ENCODE results near the gene HACD3. TPM values are rescaled to one million over a fixed set of nuclear protein-coding genes. Genes with fewer than 3 reads are reported as not detected.
A peak's percentile ranks its signal among the peaks of the same experiment; 100 is the strongest.
"Not testable (repeated sequence)": the region's sequence is repeated elsewhere in the genome, so short reads cannot be mapped to it uniquely, and the experiment has no call there.

HACD3 gene
- total RNA-seq, 1 experiment from 2014 or later = 140 TPM

DNA sequence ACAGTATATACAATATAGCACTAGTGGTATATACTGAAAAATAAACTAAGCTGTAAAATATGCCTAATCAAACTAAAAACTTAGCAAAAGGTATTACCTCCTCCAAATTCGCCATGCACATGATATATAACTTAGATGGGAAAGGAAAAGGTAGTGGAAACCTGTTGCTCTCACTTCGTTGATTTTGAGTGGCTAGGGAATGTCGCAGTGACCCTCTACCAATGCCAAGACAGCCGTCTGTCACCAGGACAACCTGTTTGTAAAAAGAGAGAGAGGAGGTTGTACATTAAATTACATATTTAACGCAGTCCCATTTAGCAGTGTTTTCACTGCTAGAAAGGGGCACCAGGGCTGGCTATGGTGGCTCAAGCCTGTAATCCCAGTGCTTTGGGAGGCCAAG lies 69.4 kb downstream of the HACD3 start:
- DNase-seq (ENCODE audit: low read depth) = no peak

DNA sequence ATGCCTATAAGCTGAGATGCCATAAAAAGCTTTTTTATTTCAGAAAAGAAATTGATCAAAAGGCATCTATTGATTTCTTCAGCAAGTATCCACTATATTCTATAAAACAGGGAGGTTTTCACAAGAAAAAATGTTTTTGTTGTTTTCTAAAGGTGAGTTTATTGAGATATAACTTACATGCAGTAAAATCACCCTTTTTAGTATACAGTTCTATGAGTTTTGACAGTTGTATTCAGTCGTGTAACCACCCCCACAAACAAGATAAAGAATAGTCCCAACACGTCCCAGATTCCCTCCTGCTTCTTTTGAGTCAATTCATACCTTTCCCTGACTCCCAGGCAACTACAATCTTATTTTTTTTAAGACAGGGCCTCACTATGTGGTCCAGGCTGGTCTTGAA lies 72.9 kb downstream of the HACD3 start:
- DNase-seq (ENCODE audit: low read depth) = no peak

DNA sequence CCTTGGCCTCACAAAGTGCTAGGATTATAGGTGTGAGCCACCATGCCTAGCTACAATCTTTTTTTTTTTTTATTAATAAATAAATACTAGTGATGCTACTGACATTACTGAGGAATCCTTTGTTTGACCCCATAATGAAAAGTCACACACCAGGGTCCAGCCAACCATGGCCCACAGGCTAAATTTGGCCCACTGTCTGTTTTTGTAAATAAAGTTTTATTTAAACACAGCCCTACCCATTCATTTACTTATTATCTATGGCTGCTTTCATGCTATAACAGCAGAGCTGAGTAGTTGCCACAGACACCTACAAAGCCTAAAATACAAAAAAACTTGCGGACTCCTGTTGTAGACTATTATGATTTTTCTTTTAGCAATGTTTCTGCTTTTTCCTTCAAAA lies 73.3 kb downstream of the HACD3 start:
- no peak for DNase-seq (ENCODE audit: low read depth)

DNA sequence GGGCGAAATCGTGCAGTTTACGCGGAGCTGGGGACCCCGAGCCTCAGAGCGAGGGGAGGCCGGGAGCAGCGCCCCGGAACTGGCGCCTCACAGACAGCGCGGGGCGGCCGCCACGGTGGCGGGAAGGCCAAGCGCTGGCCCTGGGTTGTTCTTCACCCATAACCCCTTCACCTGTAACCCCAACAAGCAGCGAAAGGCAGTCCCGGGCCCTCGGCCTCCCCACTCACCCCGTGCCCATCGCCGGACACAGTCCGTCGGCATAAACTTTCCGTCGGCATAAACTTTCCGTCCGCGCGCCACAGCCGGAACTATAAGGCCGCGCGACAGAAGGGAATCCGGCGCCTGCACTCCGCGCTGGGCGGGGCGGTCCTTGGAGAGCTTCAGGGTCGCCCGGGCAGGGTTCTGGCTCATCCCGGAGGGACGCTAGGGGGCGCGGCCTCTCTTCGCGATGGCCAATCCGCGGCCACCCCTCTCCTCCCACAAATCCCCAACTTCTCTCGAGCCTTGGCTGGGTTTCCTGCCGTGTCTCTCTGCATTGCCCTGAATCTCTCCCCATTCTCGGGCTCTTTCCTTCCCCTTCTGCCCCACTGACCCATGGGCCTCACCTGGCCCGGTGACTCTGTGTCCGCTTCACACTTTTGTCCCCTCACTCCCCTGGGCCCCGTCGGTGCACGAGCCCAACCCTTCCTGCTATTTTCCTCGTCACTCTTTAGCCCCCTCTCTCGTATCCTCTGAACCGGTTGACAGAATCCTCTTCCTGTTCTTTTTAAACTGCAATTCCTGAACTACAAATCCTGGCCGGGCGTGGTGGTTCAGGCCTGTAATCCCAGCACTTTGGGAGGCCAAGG lies 80.8 kb downstream of the HACD3 start, which contains the start of gene INTS14:
TSS of gene INTS14 (minus strand) at position 261 of the 848 bp plus-strand sequence. CDS start 3,751 bp downstream, outside the sequence.
- peak; percentile 95 for DNase-seq (ENCODE audit: low read depth)

DNA sequence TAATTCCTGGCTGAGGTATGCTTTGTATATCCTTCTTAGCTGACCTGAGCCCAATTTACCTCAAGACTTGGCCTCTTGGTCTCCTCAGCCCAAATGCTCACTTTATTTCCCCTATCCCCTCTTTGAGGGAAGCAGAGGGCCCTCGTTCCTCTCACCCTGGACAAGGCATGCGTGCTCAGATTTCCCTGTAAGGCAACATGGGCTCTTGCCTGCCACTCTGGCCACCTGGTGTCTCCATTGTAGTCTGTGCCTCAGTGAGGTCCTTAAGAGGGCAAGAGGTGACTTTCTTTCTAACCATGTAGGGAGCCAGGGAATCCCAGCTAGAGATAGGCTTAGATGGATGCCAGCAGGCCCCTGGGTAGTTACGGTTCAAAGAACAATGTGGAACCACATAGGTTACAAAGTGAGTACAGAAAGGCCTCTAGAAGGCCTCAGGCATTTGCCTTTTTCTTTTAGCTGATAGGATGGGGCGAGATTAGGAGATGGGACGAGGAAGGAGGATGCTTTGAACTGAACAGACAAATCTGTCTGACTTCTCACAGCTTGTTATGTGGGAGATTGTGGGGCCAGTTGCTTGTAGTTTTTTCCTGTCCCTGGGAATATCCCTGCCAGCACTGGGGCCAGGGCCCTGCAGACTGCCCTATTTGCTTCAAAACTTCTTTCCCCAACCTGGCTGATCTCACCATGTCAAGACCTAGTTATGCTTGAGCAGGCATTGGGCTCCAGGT lies 81.8 kb downstream of the HACD3 start:
- peak; percentile 8 for DNase-seq (ENCODE audit: low read depth)

DNA sequence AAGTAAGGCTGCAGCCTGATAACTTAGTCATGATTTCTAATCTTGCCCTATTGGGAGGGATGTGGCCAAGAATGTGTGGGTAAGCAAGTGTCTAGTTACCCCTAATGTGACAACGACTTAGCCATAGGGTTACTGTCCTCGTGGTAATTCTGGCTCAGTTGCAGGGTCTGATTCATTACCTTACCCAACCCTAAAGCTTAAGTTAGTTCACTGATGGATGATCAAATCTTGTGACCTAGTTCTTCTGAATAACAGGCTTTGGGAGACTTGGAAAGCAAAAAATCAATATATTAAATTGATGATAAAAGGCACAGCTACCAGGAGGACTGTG lies 82.3 kb downstream of the HACD3 start:
- no peak for DNase-seq (ENCODE audit: low read depth)

DNA sequence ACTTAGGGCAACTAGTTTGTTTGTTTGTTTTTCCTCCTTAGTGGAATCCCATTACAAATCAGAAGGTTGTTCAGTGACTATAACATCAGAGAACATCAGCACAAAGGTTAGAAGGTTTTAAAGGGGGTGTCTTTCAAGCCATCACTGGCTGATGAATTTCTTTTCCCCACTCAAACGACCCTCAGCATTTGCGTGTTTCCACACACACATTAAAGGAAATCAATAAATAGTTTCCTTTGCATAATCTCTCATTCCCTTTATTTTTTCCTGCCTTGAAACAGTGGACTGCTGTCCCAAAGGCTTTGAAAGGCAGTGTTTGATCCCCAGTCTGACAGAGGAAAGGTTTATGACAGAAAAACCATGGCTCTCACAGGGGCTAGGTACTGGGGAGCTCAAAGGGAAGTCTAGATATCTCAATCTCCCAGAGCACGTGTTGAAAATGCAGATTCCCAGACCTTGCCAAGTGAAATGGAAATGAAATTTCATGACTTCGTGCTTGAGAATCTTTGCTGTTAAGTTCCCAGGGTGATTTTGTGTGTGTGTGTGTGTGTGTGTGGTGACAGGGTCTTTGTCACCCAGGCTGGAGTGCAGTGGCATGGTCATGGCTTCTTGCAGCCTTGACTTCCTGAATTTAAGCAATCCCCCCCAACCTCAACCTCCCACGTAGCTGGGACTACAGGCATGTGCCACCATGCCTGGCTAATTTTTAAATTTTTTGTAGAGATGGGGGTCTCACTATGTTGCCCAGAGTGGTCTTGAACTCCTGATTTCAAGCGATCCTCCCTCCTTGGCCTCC lies 82.9 kb downstream of the HACD3 start:
- no peak for DNase-seq (ENCODE audit: low read depth)

DNA sequence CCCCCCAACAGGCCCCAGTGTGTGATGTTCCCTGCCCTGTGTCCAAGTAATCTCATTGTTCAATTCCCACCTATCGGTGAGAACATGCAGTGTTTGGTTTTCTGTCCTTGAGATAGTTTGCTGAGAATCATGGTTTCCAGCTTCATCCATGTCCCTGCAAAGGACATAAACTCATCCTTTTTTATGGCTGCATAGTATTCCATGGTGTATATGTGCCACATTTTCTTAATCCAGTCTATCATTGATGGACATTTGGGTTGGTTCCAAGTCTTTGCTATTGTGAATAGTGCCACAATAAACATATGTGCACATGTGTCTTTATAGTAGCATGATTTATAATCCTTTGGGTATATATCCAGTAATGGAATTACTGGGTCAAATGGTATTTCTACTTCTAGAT lies 85.6 kb downstream of the HACD3 start:
- not testable (repeated sequence) for DNase-seq (ENCODE audit: low read depth)

DNA sequence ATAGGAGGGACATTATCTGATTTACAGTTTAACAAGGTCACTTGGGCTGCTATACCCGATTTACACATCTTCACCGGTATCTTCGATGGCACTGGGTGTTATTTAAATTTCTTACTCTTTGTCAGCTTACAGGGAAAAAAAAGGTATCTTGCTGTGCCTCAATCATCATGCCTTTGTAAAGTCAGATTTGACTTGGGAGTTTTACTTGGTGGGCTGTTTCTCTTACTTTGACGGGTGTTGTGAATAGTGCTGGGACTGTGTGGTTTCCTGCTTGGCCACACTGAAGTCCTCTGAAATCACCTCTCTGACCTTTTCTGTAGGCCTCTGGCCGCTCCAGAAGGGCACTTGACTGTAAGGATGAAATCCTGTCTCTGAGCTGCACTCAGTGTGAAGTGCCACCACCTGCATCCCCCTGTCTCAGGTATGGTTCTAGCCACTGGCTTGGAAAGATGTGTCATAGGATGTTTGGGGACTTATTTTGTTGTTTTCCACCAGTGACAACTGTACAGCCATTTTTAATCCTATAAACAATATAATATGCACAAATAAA lies 88.4 kb downstream of the HACD3 start:
- no peak for DNase-seq (ENCODE audit: low read depth)

DNA sequence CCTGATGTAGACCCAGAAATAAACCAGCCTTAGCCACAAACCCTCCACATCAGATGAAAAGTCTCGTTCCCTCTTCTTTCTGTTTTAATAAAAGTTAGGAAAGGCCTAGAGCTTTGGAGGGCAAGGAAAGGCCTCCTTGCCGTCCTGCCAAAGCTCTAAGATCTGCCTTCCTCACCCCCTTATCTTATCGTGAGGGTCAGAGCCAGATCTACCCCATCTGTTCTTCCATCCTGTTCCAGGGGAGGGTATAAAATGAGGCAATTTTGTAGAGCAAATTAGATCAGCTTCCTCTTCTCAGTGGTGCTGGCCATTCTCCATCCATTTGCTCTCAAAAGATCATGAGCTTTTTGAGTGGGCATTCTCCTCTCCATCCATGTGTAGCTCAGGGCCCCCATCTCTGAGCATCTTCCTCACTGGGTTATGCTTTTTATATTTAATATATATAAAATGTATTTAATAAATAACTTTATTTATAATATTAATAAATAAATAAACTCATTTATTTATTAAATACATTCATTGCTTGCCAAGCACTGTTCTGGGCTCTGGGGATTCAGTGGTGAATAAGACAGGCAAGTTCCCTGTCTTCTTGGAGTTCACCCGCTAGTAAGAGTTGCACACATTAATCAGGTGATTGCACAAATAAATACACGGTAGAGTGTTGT lies 89.5 kb downstream of the HACD3 start:
- no peak for DNase-seq (ENCODE audit: low read depth)

DNA sequence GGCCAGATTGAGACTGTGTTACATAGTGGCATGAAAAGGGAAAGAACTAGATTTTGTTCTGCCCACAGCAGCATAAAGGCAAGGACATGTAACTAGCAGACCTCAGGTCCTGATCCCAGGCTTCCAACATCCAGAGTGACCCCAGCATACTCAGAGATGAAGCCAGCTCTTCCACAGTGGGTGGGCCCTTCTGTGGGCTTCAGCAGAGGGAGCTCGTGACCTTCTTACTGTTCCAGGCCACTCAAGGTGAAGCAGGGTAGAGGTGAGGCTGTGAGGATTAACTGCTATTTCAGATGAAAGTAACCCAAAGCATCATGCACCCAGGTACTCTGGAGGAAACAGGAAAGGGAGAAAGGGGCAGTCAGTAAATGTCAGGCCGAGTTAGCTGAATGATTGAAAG lies 90.6 kb downstream of the HACD3 start:
- no peak for DNase-seq (ENCODE audit: low read depth)

DNA sequence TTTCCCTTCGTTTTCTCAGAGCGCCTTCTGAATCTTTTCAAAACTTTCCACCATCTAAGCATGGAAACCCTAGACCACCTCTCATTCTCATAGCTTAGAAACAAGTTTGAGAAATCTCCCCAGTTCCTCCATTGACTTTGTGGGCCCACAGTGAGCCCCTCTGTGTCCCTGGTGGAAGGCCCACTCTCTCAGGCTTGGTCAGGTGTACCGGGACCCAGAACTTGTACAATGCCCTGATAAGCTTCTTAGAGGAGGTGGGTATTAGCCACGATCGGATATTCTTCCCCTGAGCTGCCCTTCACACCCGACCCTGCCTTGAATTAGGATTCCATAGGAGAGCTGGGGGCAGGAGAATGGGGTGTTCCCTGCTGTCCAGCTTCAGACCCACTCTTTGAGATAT lies 91.4 kb downstream of the HACD3 start, which contains the start of gene SLC24A1:
TSS of gene SLC24A1 (plus strand) at position 301 of the 400 bp plus-strand sequence. CDS start 2,143 bp downstream, outside the sequence.
- no peak for DNase-seq (ENCODE audit: low read depth)

DNA sequence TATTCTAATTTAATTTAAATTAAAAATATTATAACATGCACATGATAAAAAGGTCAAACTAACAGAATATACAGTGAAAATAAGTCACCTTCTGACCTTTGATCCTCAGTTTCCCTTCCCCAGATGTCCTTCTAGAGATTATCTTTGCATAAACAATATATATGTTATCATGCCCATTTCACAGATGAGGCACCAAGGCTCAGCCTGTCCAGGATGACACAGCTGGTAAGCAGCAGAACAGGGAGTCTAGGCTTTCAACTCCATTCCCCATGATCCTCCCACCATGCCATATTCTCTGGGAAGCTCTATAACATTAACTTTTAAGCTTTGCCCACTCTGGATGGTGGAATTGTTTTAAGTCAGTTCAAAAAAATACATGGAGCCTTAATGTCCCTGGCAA lies 92.8 kb downstream of the HACD3 start:
- DNase-seq (ENCODE audit: low read depth) = no peak

DNA sequence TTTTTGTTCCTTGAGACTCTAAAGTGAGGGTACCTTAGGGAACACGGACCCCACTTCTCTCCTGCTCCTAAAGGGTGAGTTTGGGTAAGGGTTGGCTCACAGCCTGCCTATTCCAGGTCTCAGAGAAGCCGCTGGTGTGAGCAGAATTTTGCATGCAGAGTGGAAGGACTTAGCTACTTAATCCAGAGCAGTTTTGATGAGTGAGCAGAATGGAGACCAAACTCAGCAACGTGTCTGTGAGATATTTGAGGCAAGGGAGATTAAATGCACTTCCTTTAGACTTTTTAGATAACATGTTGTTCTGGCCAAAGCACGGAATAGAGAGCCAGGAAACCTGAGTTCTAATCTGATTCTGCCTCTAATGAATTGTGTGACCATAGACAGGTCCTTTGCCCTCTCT lies 96.6 kb downstream of the HACD3 start:
- no peak for DNase-seq (ENCODE audit: low read depth)

Other genes starting within 250 kb of the HACD3 start
- 7.7 and 8.2 TPM in 2 replicates for gene PARP16, start 243.6 kb upstream of the HACD3 start, total RNA-seq (2014; rRNA removed; shearing (Covaris generic))
- not detected in 2 replicates for gene RNU5A-1, start 234.4 kb upstream of the HACD3 start, total RNA-seq (2014; rRNA removed; shearing (Covaris generic))
- gene RNU5B-1, start 225.8 kb upstream of the HACD3 start, total RNA-seq (2014; rRNA removed; shearing (Covaris generic)) = not detected in 2 replicates
- gene IGDCC3, start 152.5 kb upstream of the HACD3 start, total RNA-seq (2014; rRNA removed; shearing (Covaris generic)) = not detected in 2 replicates
- 0.10 and 0.12 TPM in 2 replicates for gene IGDCC4, start 107.5 kb upstream of the HACD3 start, total RNA-seq (2014; rRNA removed; shearing (Covaris generic))
- 21.9 and 27.9 TPM in 2 replicates for gene DPP8, start 12.8 kb upstream of the HACD3 start, total RNA-seq (2014; rRNA removed; shearing (Covaris generic))
- gene INTS14, start 80.7 kb downstream of the HACD3 start, total RNA-seq (2014; rRNA removed; shearing (Covaris generic)) = 48.5 and 50.0 TPM in 2 replicates
- 3.8 and 4.1 TPM in 2 replicates for gene SLC24A1, start 91.5 kb downstream of the HACD3 start, total RNA-seq (2014; rRNA removed; shearing (Covaris generic))